BLaER1 treated with 17β-estradiol and CSF1 and Interleukin-3, amounts not matched to agents 10 nM and 100 nM (cell line): ENCODE results near the gene DDX31.

Experiments used
- H3K27ac ChIP-seq, 11 experiments: shearing (Covaris generic); formaldehyde crosslinking; 2 replicates each; pipeline ENCODE4 v1.8.1; 2022
- H3K27me3 ChIP-seq, 11 experiments: shearing (Covaris generic); formaldehyde crosslinking; 2 replicates each; pipeline ENCODE4 v1.8.1; 2022
- H3K36me3 ChIP-seq, 11 experiments: shearing (Covaris generic); formaldehyde crosslinking; 2 replicates each; pipeline ENCODE4 v1.8.1; 2022
- H3K4me1 ChIP-seq, 10 experiments: shearing (Covaris generic); formaldehyde crosslinking; 2 replicates each; pipeline ENCODE4 v1.8.1; 2022
- H3K4me2 ChIP-seq, 11 experiments: shearing (Covaris generic); formaldehyde crosslinking; 2 replicates each; pipeline ENCODE4 v1.8.1; 2022
- H3K4me3 ChIP-seq, 10 experiments: shearing (Covaris generic); formaldehyde crosslinking; 2 replicates each; pipeline ENCODE4 v1.8.1; 2022
- H3K9ac ChIP-seq, 11 experiments: shearing (Covaris generic); formaldehyde crosslinking; 2 replicates each; pipeline ENCODE4 v1.8.1; 2022
- H3K9me3 ChIP-seq, 11 experiments: shearing (Covaris generic); formaldehyde crosslinking; replicated peaks in 1 of 11; 2 replicates each; pipeline ENCODE4 v1.8.1; 2022
- H4K20me1 ChIP-seq, 11 experiments: shearing (Covaris generic); formaldehyde crosslinking; 2 replicates each; pipeline ENCODE4 v1.8.1; 2022
- Cebpa-rat ChIP-seq, 11 experiments: shearing (Covaris generic); IDR thresholded peaks; 2 replicates each; pipeline ENCODE4 v1.8.1; 2022

Gene DDX31

GRCh38 chr9:132547976-132548730, 121.6 kb downstream of the DDX31 start:
- Histone ChIP-seq H3K36me3 (no peaks in the 10 kb centered on the region), H3K9ac (no peak overlapping the region), H3K4me1 (peaks cover 9 to 23% (median 18%) of the 10 kb centered on the region in 10 experiments; a peak in 19 of 20 replicates), H3K27me3 (no peaks in the 10 kb centered on the region), H3K4me2 (peak overlapping the region in 3 of 11 experiments; percentile 10 to 86 (median 78); a peak in 5 of 22 replicates), H3K9me3 (no peaks in the 10 kb centered on the region), H3K27ac (no peak overlapping the region), H4K20me1 (peaks cover 0 to 3% (median 0%) of the 10 kb centered on the region in 11 experiments; a peak in 1 of 22 replicates), H3K4me3 (no peak overlapping the region)
- TF ChIP-seq Cebpa-rat (IDR thresholded peaks at IDR 0.05), result no peak

- TF ChIP-seq Cebpa-rat (IDR thresholded peaks at IDR 0.05), result no peak
- no peak overlapping the region for H3K9ac ChIP-seq
- H3K27me3 ChIP-seq, result no peaks in the 10 kb centered on the region
- peak overlapping the region in 5 of 11 experiments; percentile 71 to 88 (median 78); a peak in 8 of 22 replicates for H3K4me2 ChIP-seq
- no peaks in the 10 kb centered on the region for H3K9me3 ChIP-seq
- no peaks in the 10 kb centered on the region for H3K36me3 ChIP-seq
- H3K4me1 ChIP-seq, result peaks cover 9 to 23% (median 18%) of the 10 kb centered on the region in 10 experiments; a peak in 19 of 20 replicates
- peaks cover 0 to 6% (median 0%) of the 10 kb centered on the region in 11 experiments; a peak in 1 of 22 replicates for H4K20me1 ChIP-seq
- H3K4me3 ChIP-seq, result no peak overlapping the region
- no peak overlapping the region for H3K27ac ChIP-seq
Observed at GRCh38 chr9:132547436-132547835, 122.3 kb downstream of the DDX31 start.

- Histone ChIP-seq H3K4me1 (peaks cover 9 to 23% (median 18%) of the 10 kb centered on the region in 10 experiments; a peak in 19 of 20 replicates), H3K36me3 (no peaks in the 10 kb centered on the region), H3K9ac (peak overlapping the region in 1 of 11 experiments; percentile 70; a peak in 1 of 22 replicates), H4K20me1 (peaks cover 0 to 6% (median 0%) of the 10 kb centered on the region in 11 experiments; a peak in 1 of 22 replicates), H3K27me3 (no peaks in the 10 kb centered on the region), H3K9me3 (no peaks in the 10 kb centered on the region), H3K4me3 (no peak overlapping the region), H3K4me2 (peak overlapping the region in 10 of 11 experiments; percentile 60 to 88 (median 76); a peak in 17 of 22 replicates), H3K27ac (no peak overlapping the region)
- TF ChIP-seq Cebpa-rat (IDR thresholded peaks at IDR 0.05), result no peak
Observed at GRCh38 chr9:132547052-132547431, 122.7 kb downstream of the DDX31 start.

- H3K27ac ChIP-seq, result peak overlapping the region in 6 of 11 experiments; percentile 7 to 55 (median 31); a peak in 8 of 22 replicates
- H3K4me2 ChIP-seq, result peak overlapping the region; percentile 60 to 88 (median 78)
- no peaks in the 10 kb centered on the region for H3K27me3 ChIP-seq
- H3K4me3 ChIP-seq, result peak overlapping the region; percentile 14 to 54 (median 35); a peak in 17 of 20 replicates
- H3K9ac ChIP-seq, result peak overlapping the region; percentile 21 to 74 (median 52); a peak in 18 of 22 replicates
- H3K9me3 ChIP-seq, result no peaks in the 10 kb centered on the region
- peaks cover 9 to 23% (median 18%) of the 10 kb centered on the region in 10 experiments; a peak in 19 of 20 replicates for H3K4me1 ChIP-seq
- TF ChIP-seq Cebpa-rat (IDR thresholded peaks at IDR 0.05), result no peak
- H4K20me1 ChIP-seq, result peaks cover 0 to 6% (median 0%) of the 10 kb centered on the region in 11 experiments; a peak in 1 of 22 replicates
- H3K36me3 ChIP-seq, result no peaks in the 10 kb centered on the region
Observed at GRCh38 chr9:132546148-132547051, 123.4 kb downstream of the DDX31 start.

GRCh38 chr9:132545578-132545977, 124.2 kb downstream of the DDX31 start:
- Histone ChIP-seq H3K4me1 (peaks cover 9 to 23% (median 18%) of the 10 kb centered on the region in 10 experiments; a peak in 19 of 20 replicates), H4K20me1 (peaks cover 0 to 6% (median 0%) of the 10 kb centered on the region in 11 experiments; a peak in 1 of 22 replicates), H3K9me3 (no peaks in the 10 kb centered on the region), H3K9ac (peak overlapping the region in 2 of 11 experiments; percentile 59 to 74; a peak in 1 of 22 replicates), H3K4me3 (no peak overlapping the region), H3K4me2 (peak overlapping the region in 9 of 11 experiments; percentile 60 to 88 (median 73); a peak in 17 of 22 replicates), H3K36me3 (no peaks in the 10 kb centered on the region), H3K27me3 (no peaks in the 10 kb centered on the region), H3K27ac (no peak overlapping the region)
- no peak for TF ChIP-seq Cebpa-rat (IDR thresholded peaks at IDR 0.05)

GRCh38 chr9:132543960-132544359, 125.8 kb downstream of the DDX31 start:
- H3K36me3 ChIP-seq, result no peaks in the 10 kb centered on the region
- no peak overlapping the region for H3K4me2 ChIP-seq
- no peaks in the 10 kb centered on the region for H3K27me3 ChIP-seq
- no peak overlapping the region for H3K27ac ChIP-seq
- H3K4me3 ChIP-seq, result no peak overlapping the region
- no peak for TF ChIP-seq Cebpa-rat (IDR thresholded peaks at IDR 0.05)
- no peak overlapping the region for H3K9ac ChIP-seq
- H3K4me1 ChIP-seq, result peaks cover 9 to 23% (median 18%) of the 10 kb centered on the region in 10 experiments; a peak in 19 of 20 replicates
- peaks cover 0 to 6% (median 0%) of the 10 kb centered on the region in 11 experiments; a peak in 1 of 22 replicates for H4K20me1 ChIP-seq
- no peaks in the 10 kb centered on the region for H3K9me3 ChIP-seq

- Histone ChIP-seq H3K27ac (no peak overlapping the region), H3K9me3 (no peaks in the 10 kb centered on the region), H3K4me1 (peaks cover 9 to 23% (median 18%) of the 10 kb centered on the region in 10 experiments; a peak in 19 of 20 replicates), H3K4me2 (no peak overlapping the region), H3K9ac (no peak overlapping the region), H3K27me3 (no peaks in the 10 kb centered on the region), H4K20me1 (peaks cover 0 to 6% (median 0%) of the 10 kb centered on the region in 11 experiments; a peak in 1 of 22 replicates), H3K4me3 (no peak overlapping the region), H3K36me3 (no peaks in the 10 kb centered on the region)
- TF ChIP-seq Cebpa-rat (IDR thresholded peaks at IDR 0.05), result no peak
Observed at GRCh38 chr9:132543251-132543650, 126.5 kb downstream of the DDX31 start.
